Stimulated activated CD4-positive, alpha-beta T cell treated with anti-CD3 and anti-CD28 coated beads, TNF-alpha, amount 100 ng/mL, for 24 hours (primary cell): ENCODE measurements around the gene SLC9A5.

ENCODE experiments used
- DNase-seq, 3 experiments: peaks; one replicate each; pipeline ENCODE4 v3.0.0-alpha.2; 2020; ENCODE audit warnings: low read depth in 3 of 3

SLC9A5 gene

DNA sequence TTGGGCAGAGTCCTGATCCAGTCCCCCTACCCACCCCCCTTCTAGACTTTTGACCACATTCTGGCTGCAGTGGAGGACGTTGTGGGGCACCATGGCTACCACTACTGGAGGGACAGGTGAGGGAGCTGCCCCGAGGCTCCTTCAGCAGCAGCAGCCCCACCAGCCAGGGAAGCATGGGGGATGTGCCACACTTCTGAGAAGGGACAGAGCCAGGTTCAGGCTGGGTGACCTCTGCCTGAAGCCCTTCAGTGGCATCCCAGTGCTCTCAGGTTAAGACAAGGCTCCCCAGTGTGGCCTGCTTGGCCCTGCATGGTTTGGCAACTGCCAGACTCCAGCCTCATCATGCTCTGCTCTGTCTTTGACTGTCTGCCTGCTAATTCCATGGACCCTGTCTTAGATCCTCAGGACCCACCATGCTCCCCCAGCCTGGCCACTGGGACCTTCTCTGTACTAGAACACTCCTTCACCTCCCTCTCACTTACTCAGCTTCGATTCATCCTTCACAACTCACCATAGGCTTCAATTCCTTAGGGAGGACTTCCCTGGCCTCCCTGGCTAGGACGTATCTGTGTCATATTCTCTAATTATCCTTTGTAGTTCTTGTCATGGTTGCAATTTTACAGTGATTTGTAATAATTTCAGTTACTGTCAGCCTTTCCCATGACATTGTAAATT is 8.8 kb downstream of the SLC9A5 start:
- DNase-seq: no peak

DNA sequence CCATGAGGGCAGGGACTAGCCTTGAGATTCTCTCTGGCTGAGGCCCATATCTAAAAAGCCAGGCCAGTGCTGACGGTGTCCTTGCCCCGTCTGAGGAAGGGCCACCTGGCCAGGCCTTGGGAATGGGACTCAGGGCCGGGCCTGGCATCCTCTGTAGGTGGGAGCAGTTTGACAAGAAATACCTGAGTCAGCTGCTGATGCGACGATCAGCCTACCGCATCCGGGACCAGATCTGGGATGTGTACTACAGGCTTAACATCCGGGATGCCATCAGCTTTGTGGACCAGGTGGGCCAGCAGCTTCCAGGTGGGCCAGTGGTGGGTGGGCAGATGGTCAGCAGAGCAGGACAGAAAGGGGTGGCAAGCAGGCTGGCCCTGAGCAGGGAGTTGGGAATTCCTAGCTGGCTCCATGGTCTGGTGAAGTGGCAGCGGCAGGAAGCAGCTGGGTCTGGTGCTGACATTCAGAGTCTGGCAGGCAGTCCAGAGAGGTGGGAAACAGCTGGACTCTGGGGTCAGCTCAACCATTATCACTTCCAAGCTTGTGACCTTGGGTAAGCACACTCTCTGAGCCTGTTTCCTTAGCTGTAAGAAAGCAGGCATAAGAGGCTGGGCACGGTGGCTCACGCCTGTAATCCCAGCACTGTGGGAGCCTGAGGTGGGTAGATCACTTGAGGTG is 9.5 kb downstream of the SLC9A5 start:
- no peak for DNase-seq

DNA sequence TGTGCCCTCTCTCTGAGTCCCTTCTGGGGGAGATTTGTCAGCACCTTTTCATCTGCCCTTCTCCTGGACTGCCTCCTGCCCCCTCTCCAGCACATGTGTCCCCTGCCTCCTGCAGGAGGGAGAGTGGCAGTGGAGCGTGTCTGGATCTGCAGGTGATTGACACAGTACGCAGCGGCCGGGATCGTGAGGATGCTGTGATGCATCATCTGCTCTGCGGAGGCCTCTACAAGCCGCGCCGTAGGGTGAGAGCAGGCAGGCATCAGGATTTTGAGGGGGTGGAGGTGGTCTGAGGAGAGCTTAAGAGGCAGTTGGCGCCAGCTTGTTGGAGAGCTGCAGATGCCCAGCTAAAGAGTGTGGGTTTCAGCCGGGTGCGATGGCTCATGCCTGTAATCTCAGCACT is 10.9 kb downstream of the SLC9A5 start:
- no peak for DNase-seq

DNA sequence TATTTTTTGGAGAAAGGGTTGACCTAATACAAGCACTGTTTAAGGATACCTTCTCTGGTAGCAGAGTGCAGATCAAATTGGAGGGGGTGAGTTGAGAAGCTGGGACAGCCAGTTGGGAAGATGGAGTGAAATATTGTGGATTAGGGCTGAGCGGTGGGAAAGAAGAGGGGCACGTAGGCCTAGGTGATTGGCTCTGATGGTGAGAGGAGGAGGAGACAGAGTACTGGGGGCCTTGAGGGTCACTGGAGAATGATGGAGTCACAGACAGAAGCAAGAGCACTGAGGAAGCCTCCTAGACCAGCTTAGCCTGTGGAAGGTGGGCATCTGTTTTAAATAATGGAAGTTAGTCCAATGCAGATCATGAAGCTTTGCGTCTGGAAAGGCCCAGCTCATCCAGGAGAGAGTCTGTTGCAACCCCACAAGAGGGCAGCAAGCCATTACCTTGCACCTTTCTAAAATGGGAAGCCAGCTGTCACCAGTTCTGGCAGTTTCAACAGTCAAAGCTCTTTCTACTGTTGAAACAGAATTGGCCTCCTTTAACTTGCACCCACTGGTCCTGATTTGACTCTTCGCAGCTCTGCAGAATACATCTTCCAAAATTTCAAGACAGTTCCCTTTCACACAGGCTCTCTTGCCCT is 11.8 kb downstream of the SLC9A5 start:
- no peak for DNase-seq

DNA sequence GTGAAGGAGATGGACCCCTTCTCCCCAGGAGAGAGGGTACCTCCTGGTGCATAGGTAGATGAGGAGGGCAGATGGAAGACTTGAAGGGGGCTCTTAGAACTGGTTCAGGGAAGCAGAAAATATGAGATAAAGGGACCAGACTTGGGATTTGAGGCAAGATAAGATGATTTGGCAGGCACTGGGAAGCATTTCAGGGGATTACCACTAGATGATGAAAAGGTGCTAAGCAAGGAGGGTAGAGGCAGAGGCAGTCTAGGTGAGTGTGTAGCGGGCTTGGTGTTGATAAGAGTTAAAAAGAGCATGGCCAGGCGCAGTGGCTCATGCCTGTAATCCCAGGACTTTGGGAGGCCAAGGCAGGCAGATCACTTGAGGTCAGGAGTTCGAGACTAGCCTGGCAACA is 14.4 kb downstream of the SLC9A5 start:
- DNase-seq: no peak

DNA sequence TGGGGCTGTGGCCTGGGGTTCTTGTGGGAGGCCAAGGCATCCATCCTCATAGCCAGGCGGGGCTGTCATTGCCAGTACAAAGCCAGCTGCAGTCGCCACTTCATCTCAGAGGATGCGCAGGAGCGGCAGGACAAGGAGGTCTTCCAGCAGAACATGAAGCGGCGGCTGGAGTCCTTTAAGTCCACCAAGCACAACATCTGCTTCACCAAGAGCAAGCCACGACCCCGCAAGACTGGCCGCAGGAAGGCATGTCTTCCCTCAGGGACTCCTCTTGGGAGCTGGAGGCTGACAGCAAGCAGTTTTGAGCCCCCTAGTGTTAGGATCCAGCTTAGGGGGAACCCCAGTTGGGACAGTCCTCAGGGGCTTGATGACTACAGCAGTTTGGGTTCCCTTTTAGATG is 15.5 kb downstream of the SLC9A5 start:
- DNase-seq: no peak

DNA sequence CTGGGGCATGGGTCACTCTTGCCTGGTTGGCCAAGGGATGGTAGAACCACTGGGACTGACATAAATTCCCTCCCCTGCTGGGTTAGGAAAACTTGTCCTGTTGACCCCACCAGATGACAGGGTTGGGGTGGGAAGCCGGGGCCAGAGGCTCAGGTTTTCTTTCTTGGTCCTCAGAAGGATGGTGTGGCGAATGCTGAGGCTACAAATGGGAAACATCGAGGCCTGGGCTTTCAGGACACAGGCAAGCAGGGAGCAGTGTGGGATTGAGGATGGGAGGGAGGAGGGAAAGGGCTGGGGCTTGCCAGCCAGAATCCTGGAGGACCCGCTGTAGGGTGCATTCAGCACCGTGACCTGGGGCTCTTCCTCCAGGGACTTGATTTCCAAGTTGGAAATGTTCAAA is 16.1 kb downstream of the SLC9A5 start:
- no peak for DNase-seq

DNA sequence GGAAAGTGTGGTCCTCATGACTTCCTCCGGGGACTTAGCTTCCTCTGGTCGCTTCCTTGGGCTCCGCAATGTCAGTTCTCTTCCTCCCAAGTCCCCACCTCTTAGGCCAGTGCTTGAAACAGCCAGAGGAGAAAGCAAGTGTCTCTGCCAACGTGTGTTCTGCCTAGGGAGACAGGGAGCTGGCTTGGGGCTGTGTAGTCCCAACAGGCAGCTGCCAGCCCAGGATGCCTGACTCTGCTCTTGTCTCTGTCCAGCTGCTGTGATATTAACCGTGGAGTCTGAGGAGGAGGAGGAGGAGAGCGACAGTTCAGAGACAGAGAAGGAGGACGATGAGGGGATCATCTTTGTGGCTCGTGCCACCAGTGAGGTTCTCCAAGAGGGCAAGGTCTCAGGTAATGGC is 17.1 kb downstream of the SLC9A5 start:
- no peak for DNase-seq

DNA sequence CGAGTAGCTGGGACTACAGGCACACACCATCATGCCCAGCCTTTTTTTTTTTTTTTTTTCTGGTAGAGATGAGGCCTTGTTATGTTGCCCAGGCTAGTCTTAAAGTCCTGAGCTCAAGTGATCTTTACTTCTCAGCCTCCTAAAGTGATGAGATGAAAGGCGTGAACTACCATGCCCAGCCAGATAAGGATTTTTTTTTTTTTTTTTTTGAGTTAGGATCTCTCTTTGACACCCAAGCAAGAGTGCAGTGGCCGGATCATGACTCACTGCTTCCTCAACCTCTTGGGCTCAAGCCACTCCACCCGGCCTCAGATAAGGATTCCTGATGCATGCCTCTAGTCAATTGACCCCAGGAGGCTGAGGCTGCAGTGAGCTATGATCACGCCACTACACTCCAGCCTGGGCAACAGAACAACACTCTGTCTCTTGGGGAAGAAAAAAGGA is 19.4 kb downstream of the SLC9A5 start:
- DNase-seq: no peak

DNA sequence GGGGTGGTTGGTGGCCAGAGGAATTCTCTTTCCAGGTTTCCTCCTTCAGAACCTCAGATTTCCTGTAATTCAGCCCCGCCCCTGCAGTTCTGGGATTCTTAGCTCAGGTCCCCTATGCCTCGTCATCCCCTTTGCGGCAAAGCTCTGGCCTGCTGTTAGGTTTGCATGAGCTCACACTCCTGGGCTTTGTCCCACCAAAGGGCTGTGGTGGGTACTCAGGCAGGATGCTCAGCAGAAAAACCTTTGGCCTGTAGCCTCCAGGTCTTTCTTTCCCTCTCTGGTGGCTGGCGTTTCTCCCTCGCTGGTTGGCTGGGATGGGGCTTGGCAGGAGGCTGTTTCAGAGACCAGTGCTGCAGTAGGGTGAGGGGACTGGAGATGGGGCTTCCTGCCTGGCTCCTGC is 21.0 kb downstream of the SLC9A5 start:
- DNase-seq: no peak

DNA sequence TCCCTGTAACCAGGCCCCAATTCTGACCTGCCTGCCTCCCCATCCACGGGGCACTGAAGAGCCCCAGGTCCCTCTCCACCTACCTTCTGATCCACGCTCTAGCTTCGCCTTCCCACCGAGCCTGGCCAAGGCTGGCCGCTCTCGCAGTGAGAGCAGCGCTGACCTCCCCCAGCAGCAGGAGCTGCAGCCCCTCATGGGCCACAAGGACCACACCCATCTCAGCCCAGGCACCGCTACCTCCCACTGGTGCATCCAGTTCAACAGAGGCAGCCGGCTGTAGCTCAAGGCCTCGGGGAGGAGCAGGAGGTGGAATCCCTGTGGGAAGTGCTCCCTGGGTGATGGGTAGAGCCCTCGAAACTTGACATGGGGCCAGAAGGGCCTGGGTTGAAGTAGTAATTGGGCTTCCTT is 22.2 kb downstream of the SLC9A5 start:
- DNase-seq: no peak

DNA sequence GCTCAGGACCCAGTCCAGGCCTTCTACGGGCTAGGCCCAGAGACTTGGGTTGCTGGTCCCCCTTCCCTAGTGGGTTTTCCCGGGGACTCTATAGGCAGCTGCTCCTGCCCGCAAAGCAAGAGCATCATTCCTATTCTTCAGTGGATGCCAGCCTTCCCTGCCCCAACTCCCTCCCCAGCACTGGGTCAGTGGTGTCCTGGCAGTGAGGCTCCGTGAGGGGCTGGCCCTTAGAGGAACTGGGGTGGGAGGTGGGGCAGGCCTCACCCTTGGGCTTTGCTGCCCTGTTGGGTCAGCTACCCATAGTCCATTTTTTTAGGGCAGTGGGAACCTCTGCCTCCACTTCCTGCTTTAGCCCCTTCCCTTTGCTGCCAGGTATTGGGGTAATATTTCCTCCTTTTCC is 22.7 kb downstream of the SLC9A5 start:
- no peak for DNase-seq

DNA sequence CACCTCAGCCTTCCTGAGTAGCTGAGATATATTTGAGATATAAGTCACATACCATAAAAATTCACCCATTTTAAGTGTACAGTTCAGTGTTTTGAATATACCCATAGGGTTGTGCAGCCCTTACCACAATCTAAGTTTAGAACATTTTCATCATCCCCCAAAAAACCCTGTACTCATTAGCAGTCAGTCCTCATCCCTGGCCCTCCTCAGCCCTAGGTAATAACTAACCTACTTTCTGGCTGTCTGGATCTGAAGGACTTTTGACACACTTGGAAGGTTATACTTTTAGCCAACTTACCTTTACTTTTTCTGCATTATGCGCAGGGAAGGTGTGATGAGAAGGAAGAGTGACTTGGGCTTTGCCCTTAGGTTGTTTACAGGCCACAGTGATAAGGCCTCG is 26.5 kb downstream of the SLC9A5 start:
- DNase-seq: no peak

DNA sequence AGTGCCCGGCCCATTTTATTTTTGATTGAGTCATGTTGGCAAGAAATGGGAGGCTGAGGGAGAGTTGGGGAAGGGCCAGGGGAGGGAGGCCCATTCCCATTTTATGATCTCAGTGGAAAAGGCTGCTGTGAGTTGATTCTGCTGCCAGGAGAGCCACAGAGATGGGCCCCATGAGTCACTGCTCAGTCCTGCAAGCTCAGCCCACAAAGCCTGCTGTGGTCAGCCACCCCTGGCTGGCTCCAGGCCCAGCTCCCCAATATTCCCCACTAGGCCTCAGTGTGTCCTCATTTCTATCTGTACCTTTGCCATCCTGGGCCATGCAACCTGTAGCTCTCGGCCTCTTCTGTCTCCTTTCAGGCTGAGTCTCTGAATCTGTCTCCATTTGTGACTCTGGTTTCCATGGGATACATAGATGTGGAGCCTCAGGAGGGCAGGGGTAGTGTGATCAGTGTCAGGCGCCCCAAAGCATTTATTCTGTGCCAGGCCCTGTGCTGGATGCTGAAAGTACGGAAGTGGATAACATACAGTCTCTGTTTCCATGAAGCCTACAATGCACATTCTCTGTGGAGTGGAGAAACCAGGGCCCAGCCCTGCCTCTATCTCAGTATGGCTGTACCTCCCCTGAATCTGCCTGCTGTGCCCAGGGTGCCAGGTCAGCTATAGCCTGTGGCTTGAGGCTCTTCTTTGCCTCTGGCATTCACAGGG is 28.7 kb downstream of the SLC9A5 start:
- peak in 1 of 3 experiments; percentile 37 for DNase-seq

DNA sequence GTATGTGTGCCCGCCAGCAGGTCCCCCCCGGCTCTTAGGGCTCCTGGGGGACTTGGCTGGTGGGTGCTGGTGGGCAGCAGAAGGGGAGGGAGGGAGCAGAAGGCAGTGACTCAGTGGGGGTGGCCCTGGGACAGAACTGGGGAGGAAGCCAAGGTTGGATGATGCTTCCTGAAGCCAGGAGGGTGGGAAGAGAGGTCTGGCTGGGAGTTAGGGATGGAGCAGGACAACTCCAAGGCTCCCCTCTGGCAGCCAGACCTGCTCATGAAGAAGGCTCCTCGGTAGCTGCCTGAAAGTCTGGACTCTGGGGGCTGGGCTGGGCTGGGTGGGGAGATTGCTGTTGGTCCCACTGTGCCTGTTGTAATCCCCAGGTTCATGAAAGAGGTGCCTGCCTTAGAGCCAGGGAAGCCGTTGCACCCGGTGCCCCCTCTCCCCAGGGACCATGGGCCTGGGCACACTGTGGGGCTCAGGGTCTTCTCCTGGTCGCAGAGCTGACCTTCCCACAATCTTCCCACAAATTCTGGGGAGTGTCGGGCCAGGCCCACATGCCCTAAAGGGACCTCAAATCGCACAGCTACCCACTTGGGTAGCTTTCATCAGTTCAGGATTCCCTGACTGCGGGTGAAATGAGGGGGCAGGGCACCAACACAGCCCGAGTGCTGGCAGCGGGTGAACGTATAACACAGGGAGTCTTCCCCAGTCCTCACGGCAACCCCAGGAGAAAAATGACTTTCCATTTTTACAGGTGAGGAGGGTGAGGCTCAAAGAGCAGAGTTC is 29.4 kb downstream of the SLC9A5 start:
- peak in 1 of 3 experiments; percentile 6 for DNase-seq

DNA sequence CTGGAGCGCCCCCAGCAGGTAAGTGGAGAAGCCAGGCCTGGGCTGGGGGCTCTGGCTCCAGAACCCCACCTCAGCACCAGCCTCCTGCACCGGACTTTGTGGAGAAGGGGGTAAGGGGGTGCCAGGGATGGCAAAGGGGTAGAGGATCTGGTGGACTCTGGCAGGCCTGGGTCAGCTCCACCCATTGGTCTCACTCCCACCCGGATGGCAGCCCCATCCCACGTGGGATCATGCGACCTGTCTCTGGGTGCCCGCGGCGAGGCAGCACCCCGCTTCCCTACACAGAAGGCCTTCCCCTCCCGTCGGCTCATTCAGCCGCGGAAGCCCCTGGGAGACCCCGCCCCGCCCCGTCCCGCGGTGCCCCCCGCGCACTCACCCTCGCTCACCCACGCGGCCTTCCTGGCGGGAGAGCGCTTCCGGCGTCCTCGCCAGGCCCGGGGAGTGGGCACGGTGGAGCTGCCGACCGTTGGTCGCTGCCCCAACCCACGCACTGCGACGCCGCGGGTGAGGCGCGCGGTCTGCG is 30.1 kb downstream of the SLC9A5 start:
- DNase-seq: peak in 1 of 3 experiments; percentile 22

DNA sequence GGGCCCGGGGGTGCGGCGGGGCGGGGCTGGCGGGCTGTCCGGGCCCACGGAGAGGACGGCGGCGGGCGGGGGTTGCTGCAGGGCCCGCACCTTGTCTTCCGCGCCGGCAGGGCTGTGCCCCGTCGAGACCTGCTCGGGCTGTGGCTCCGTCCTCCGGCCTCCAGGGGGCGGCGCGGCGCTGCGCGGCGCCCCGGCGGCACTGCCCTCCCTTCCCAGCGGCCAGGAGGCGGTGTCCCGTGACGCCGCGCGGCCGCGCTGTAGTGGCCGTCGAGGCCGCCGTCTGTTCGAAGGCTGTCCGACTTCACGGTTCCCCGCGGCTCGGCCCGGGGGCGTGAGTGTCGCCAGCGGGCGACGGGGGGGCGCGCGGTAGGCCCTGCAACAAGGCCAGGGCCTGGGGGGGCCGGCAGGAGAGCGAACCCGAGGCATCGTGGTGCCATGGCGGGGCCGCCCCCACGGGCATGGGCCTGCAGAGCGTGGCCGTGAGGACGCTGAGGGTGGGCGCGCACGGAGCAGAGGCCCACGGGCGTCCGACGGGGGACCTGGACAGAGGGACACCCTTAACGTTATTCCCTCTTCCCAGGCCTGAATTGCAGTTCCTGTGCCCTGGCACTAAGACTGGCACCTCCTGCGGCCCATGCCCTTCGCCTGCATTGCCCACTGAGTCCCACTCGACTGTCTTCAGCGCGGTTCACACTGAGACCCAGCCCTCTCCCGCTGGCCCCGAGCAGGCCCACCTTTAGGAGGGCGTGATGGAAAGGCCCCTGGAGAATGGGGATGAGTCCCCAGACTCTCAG is 30.7 kb downstream of the SLC9A5 start, which contains the start of gene PLEKHG4:
Gene PLEKHG4 (plus strand): TSS at position 237 of the 794 bp plus-strand sequence. CDS start 513 bp downstream, at position 750.
- peak; percentile 64 to 81 (median 68) for DNase-seq

DNA sequence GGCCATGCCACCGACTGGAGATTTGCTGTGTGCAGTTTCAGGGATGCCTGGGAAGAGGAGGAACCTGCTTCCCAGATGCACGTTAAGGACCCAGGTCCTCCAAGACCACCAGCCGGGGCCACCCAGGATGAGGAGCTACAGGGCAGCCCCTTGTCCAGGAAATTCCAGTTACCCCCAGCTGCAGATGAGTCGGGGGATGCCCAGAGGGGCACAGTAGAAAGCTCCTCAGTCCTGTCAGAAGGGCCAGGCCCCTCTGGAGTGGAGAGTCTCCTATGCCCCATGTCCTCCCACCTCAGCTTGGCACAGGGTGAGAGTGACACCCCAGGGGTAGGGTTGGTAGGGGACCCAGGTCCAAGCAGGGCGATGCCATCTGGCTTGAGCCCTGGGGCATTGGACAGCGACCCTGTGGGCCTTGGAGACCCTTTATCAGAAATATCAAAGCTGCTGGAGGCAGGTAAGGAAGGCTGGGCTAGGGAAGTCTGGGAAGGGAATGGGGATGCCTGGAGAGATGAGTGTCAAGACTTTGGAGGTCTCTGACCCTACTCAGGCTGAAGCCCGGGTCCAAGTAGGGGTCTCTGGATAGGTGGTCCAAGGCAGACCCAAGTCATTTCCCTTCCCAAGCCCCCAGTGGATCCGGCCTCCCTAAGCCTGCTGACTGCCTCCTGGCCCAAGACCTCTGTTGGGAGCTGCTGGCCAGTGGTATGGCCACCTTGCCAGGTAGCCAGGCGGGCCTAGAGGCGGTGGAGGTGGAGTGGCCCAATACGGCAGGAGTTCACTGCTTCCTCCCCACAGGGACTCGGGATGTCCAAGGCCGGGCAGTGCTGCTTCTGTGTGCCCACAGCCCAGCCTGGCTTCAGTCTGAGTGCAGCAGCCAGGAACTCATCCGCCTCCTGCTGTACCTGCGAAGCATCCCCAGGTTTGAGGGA is 31.6 kb downstream of the SLC9A5 start:
- no peak for DNase-seq
